Measurements from ENCODE around the gene SOCS6. TPM values are rescaled to one million over a fixed set of nuclear protein-coding genes. Genes with fewer than 3 reads are reported as not detected.

Gene SOCS6
- total and polyA plus RNA-seq, 2 donors (not counting 3 experiments of a cell fraction or from before 2014, with no cell fraction given): 8.6 to 15.0 TPM

DNA sequence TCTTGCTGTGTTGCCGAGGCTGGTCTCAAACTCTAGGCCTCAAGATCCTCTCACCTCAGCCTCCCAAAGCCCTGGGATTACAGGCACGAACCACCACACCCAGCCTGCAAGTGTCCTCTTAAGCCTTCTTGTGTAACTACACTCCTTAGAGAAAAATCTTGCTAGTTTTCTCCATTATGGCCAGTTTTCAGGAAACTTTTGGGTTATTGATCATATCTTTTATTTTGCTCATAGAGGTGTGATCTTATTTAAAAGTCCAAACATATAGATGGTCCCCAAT, 2.4 kb downstream of the SOCS6 start:
- intact Hi-C loops (cut with micrococcal nuclease): no loop called here
- H3K79me2 ChIP-seq (ENCODE audit: control insufficient read depth, insufficient read depth, low read length): peaks cover 65% of the 10 kb centered on the region
- H3K4me3 ChIP-seq (replicated peaks in 1 of 3; ENCODE audit: insufficient read depth in 1 of 3, low read depth in 1 of 3, low read length in 3 of 3): no peak overlapping the region
- FAIRE-seq (no peak), DNase-seq (ENCODE audit: low read depth, low spot score) (no peak)
- no peaks in the 10 kb centered on the region for H3K9me3 ChIP-seq (replicated peaks; ENCODE audit: control insufficient read depth, insufficient read depth, low read length)
- POLR2A ChIA-PET: no interaction called here
- H2AFZ ChIP-seq (ENCODE audit: low read depth, low read length): no peak overlapping the region
- CTCF ChIA-PET: no interaction called here
- H3K4me1 ChIP-seq (ENCODE audit: control insufficient read depth, extremely low read depth, insufficient read depth, low read length): peaks cover 33% of the 10 kb centered on the region
- BruUV-seq (replicated peaks): no TSS peak
- dilution Hi-C loops (cut with MboI; ENCODE audit: extremely low pct_ligation_motif_present, low sequenced_read_pairs): no loop called here
- H3K36me3 ChIP-seq (ENCODE audit: control insufficient read depth in 2 of 2, extremely low read depth in 1 of 2, insufficient read depth in 2 of 2, low read length in 2 of 2): no peaks in the 10 kb centered on the region
- TF ChIP-seq MYC (IDR thresholded peaks at IDR 0.05; ENCODE audit: low read depth, low read length) (no peak), JUN (IDR thresholded peaks at IDR 0.05; ENCODE audit: borderline replicate concordance, insufficient read depth, insufficient read length, low read depth) (no peak), GATA2 (IDR thresholded peaks at IDR 0.05; ENCODE audit: insufficient read depth, insufficient read length, low read depth, low read length) (no peak), POLR2AphosphoS5 (IDR thresholded peaks at IDR 0.05; ENCODE audit: insufficient read depth, low read depth, low read length) (no peak)
- TF ChIP-seq, protein P1, sequence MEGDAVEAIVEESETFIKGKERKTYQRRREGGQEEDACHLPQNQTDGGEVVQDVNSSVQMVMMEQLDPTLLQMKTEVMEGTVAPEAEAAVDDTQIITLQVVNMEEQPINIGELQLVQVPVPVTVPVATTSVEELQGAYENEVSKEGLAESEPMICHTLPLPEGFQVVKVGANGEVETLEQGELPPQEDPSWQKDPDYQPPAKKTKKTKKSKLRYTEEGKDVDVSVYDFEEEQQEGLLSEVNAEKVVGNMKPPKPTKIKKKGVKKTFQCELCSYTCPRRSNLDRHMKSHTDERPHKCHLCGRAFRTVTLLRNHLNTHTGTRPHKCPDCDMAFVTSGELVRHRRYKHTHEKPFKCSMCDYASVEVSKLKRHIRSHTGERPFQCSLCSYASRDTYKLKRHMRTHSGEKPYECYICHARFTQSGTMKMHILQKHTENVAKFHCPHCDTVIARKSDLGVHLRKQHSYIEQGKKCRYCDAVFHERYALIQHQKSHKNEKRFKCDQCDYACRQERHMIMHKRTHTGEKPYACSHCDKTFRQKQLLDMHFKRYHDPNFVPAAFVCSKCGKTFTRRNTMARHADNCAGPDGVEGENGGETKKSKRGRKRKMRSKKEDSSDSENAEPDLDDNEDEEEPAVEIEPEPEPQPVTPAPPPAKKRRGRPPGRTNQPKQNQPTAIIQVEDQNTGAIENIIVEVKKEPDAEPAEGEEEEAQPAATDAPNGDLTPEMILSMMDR (IDR thresholded peaks at IDR 0.05; ENCODE audit: extremely low read depth in 1 of 2, insufficient read depth in 1 of 2, low read depth in 1 of 2, low read length in 2 of 2): no peak
- H3K9ac ChIP-seq (replicated peaks; ENCODE audit: extremely low read depth, insufficient read depth, low read length): no peak overlapping the region
- H4K20me1 ChIP-seq (replicated peaks; ENCODE audit: control insufficient read depth, extremely low read depth, insufficient read depth, low read length): peaks cover 3% of the 10 kb centered on the region
- no peak overlapping the region for H3K4me2 ChIP-seq (ENCODE audit: insufficient read depth, low read length)
- no peak overlapping the region for H3K27ac ChIP-seq (ENCODE audit: insufficient read depth, low read depth, low read length)
- no peaks in the 10 kb centered on the region for H3K27me3 ChIP-seq (ENCODE audit: control insufficient read depth in 2 of 2, insufficient read depth in 2 of 2, low read length in 2 of 2)
- H3K9me1 ChIP-seq (replicated peaks; ENCODE audit: control insufficient read depth, extremely low read depth, insufficient read depth, low read length): no peaks in the 10 kb centered on the region

DNA sequence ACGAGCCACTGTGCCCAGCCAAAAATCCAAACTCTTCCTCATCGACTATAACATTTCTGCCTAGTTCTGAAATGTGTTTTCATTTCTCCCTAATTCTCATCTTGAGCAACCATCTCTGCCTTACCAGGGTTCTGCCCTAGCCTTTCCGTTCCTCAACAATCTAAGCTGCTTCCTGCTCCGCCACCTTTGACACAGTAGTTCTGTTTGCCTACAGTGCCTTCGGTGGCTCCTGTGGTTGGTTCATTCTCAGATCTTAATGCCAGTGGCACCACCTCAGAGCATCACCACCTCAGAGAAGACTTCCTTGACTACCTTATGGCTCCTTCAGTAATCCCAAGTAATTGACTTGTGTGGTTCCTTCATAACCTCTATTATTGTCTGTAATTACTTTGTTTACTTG, 3.8 kb downstream of the SOCS6 start:
- Histone ChIP-seq H3K9me1 (replicated peaks; ENCODE audit: control insufficient read depth, extremely low read depth, insufficient read depth, low read length) (no peaks in the 10 kb centered on the region), H3K27ac (ENCODE audit: insufficient read depth, low read depth, low read length) (no peak overlapping the region), H3K4me2 (ENCODE audit: insufficient read depth, low read length) (no peak overlapping the region), H3K36me3 (ENCODE audit: control insufficient read depth in 2 of 2, extremely low read depth in 1 of 2, insufficient read depth in 2 of 2, low read length in 2 of 2) (no peaks in the 10 kb centered on the region), H3K9ac (replicated peaks; ENCODE audit: extremely low read depth, insufficient read depth, low read length) (no peak overlapping the region), H3K9me3 (replicated peaks; ENCODE audit: control insufficient read depth, insufficient read depth, low read length) (no peaks in the 10 kb centered on the region), H4K20me1 (replicated peaks; ENCODE audit: control insufficient read depth, extremely low read depth, insufficient read depth, low read length) (peaks cover 3% of the 10 kb centered on the region), H3K4me3 (replicated peaks in 1 of 3; ENCODE audit: insufficient read depth in 1 of 3, low read depth in 1 of 3, low read length in 3 of 3) (no peak overlapping the region), H3K4me1 (ENCODE audit: control insufficient read depth, extremely low read depth, insufficient read depth, low read length) (peaks cover 32% of the 10 kb centered on the region), H3K79me2 (ENCODE audit: control insufficient read depth, insufficient read depth, low read length) (peaks cover 79% of the 10 kb centered on the region), H2AFZ (ENCODE audit: low read depth, low read length) (no peak overlapping the region), H3K27me3 (ENCODE audit: control insufficient read depth in 2 of 2, insufficient read depth in 2 of 2, low read length in 2 of 2) (no peaks in the 10 kb centered on the region)
- no peak for TF ChIP-seq FOS (IDR thresholded peaks at IDR 0.05; ENCODE audit: borderline replicate concordance, insufficient read depth, low read length)
- TF ChIP-seq, protein P1 (IDR thresholded peaks at IDR 0.05; ENCODE audit: extremely low read depth in 1 of 2, insufficient read depth in 1 of 2, low read depth in 1 of 2, low read length in 2 of 2): no peak
- TF ChIP-seq EZH2 (IDR thresholded peaks at IDR 0.05; ENCODE audit: borderline replicate concordance, low read depth, low read length, severe bottlenecking): no peak
- no peak for TF ChIP-seq JUN (IDR thresholded peaks at IDR 0.05; ENCODE audit: borderline replicate concordance, insufficient read depth, insufficient read length, low read depth)
- TF ChIP-seq MYC (IDR thresholded peaks at IDR 0.05; ENCODE audit: low read depth, low read length): no peak
- dilution Hi-C loops (cut with MboI; ENCODE audit: extremely low pct_ligation_motif_present, low sequenced_read_pairs) (no loop called here), intact Hi-C loops (cut with micrococcal nuclease) (no loop called here)
- FAIRE-seq (no peak), DNase-seq (ENCODE audit: low read depth, low spot score) (no peak)
- CTCF ChIA-PET: interaction anchor here (0.7 to 1.7 kb wide), 3 partner anchors 15 to 97 kb away, joined by 3 to 6 read pairs (median 5); no protein-coding TSS in a partner anchor
- POLR2A ChIA-PET: no interaction called here
- BruUV-seq (replicated peaks): no TSS peak

All from endothelial cell of umbilical vein (primary cell).